Measurements from ENCODE around the gene GABPB1. TPM values are rescaled to one million over a fixed set of nuclear protein-coding genes. Genes with fewer than 3 reads are reported as not detected.
A peak's percentile ranks its signal among the peaks of the same experiment; 100 is the strongest.

The GABPB1 gene
- total and polyA plus RNA-seq, 2 of the 13 experiments (the other 11 are each of a cell fraction or from before 2014, with no cell fraction given): 17.5 to 39.5 TPM

GRCh38 chr15:50281427-50281826 lies 73.6 kb downstream of the GABPB1 start:
- H3K36me3 ChIP-seq (replicated peaks in 1 of 2; ENCODE audit: control insufficient read depth in 1 of 2, insufficient read depth in 2 of 2, low read length in 2 of 2): peaks cover 0 to 7% of the 10 kb centered on the region in 2 experiments; a peak in 1 of 5 replicates
- BruUV-seq (replicated peaks): no TSS peak
- intact Hi-C loops (cut with micrococcal nuclease; ENCODE audit: unreplicated experiment) (no loop called here), in situ Hi-C loops (cut with HindIII; ENCODE audit: extremely low pct_ligation_motif_present, low pct_unique_long_range_greater_than_20kb) (no loop called here)
- no peak overlapping the region for H3K27ac ChIP-seq (ENCODE audit: extremely low read length, insufficient read depth, low read length)
- FAIRE-seq (no peak), DNase-seq (ENCODE audit: low spot score) (no peak), ATAC-seq (no peak)
- H3K9ac ChIP-seq (ENCODE audit: insufficient read depth, low read depth, low read length): no peak overlapping the region
- no peak overlapping the region for H2AFZ ChIP-seq (ENCODE audit: low read length)
- H3K4me2 ChIP-seq (ENCODE audit: low read depth, low read length): no peak overlapping the region
- no peaks in the 10 kb centered on the region for H3K79me2 ChIP-seq (ENCODE audit: insufficient read depth, low read length)
- 86% methylated on average over 5 of the region's 5 CpGs for WGBS (ENCODE audit: low lambda C conversion rate)
- ChIA-PET CTCF (ENCODE audit: low intra/inter-chr PET ratio, low total read pairs) (no interaction called here), POLR2A (no interaction called here)
- H3K27me3 ChIP-seq (ENCODE audit: control insufficient read depth in 1 of 2, insufficient read depth in 2 of 2, low read length in 2 of 2): no peaks in the 10 kb centered on the region
- TF ChIP-seq ZBTB40 (IDR thresholded peaks at IDR 0.05) (peak; percentile 43; the same call in 1 of the 2 replicates), ZBTB40 (CRISPR knock-in tag; IDR thresholded peaks at IDR 0.05) (0 out of 2 replicates have a peak, but pooled peaks have one; percentile 47), ZC3H4 (CRISPR knock-in tag; IDR thresholded peaks at IDR 0.05; ENCODE audit: borderline replicate concordance) (no peak)
- no peak overlapping the region for H3K4me3 ChIP-seq (replicated peaks in 1 of 3; ENCODE audit: insufficient read depth in 1 of 3, low read depth in 2 of 3, low read length in 3 of 3)
- H3K9me3 ChIP-seq (ENCODE audit: low read length): no peaks in the 10 kb centered on the region
- H4K20me1 ChIP-seq (ENCODE audit: insufficient read depth, low read length): no peaks in the 10 kb centered on the region
- H3K4me1 ChIP-seq (ENCODE audit: insufficient read depth, low read length): no peaks in the 10 kb centered on the region

All from HepG2 (cell line).